Activated CD8-positive, alpha-beta T cell treated with anti-CD3 and anti-CD28 coated beads, Interleukin-2, amount 10 ng/mL, durations not matched to agents 7 days and 5 days (primary cell): ENCODE data around the gene IKZF1. TPM values are rescaled to one million over a fixed set of nuclear protein-coding genes. Genes with fewer than 3 reads are reported as not detected.

Experiments used
- ATAC-seq: fragments of 150-1000 bp; cut with Tn5 transposase; one replicate; pipeline ENCODE4 v1.10.0; 2021; ENCODE audit warnings: moderate library complexity
- CTCF ChIA-PET: fragments of 350-600 bp; sonication (Branson Sonifier 250); formaldehyde crosslinking; loops from one replicate; lab custom pipeline; 2021; ENCODE audit warnings: antibody characterized with exemption; lab: Charles Lee
- POLR2A ChIA-PET: fragments of 350-600 bp; sonication (Branson Sonifier 250); formaldehyde crosslinking; loops from one replicate; lab custom pipeline; 2021; ENCODE audit warnings: antibody characterized with exemption; lab: Charles Lee
- DNase-seq: peaks from one replicate; pipeline ENCODE4 v3.0.0-alpha.2; 2020
- H3K27ac Mint-ChIP-seq: one replicate; pipeline ENCODE4 v1.8.0; 2021; ENCODE audit warnings: mild to moderate bottlenecking, mixed read lengths
- H3K27me3 Mint-ChIP-seq: one replicate; pipeline ENCODE4 v1.8.0; 2021; ENCODE audit warnings: low read depth, mixed read lengths
- H3K36me3 Mint-ChIP-seq: one replicate; pipeline ENCODE4 v1.8.0; 2021; ENCODE audit warnings: low read depth, mixed read lengths
- H3K4me1 Mint-ChIP-seq: one replicate; pipeline ENCODE4 v1.8.0; 2021; ENCODE audit warnings: low read depth, mixed read lengths
- H3K4me3 Mint-ChIP-seq: one replicate; pipeline ENCODE4 v1.8.0; 2021; ENCODE audit warnings: mild to moderate bottlenecking, mixed read lengths
- H3K9me3 Mint-ChIP-seq: one replicate; pipeline ENCODE4 v1.8.0; 2022; ENCODE audit warnings: mixed read lengths; ENCODE audit not compliant: insufficient read depth
- total RNA-seq, 2 experiments: library from RNA; stranded (reverse); gene quantifications; one replicate each; pipeline ENCODE4 v1.2.3, GENCODE V29; 2021

The IKZF1 gene
- total RNA-seq, 2 experiments from 2014 or later = 370 to 374 TPM

- peak; percentile 37 for ATAC-seq
- H3K4me1 Mint-ChIP-seq = peaks cover 49% of the 10 kb centered on the region
- POLR2A ChIA-PET = interaction anchor here (0.5 to 1.0 kb wide), 2 partner anchors 97 to 277 kb away, joined by 3 to 4 read pairs; no protein-coding TSS in a partner anchor
Measured at GRCh38 chr7:50409856-50410745, 105.6 kb downstream of the IKZF1 start.

GRCh38 chr7:50411332-50411731 lies 106.8 kb downstream of the IKZF1 start:
- POLR2A ChIA-PET = interaction anchor here (0.6 to 1.4 kb wide), 2 partner anchors 18 to 28 kb away, joined by 3 to 4 read pairs; no protein-coding TSS in a partner anchor
- no peak for DNase-seq

More at GRCh38 chr7:50409856-50410745, 105.6 kb downstream of the IKZF1 start:
- CTCF ChIA-PET = interaction anchor here (0.8 to 1.8 kb wide), 4 partner anchors 18 to 266 kb away, joined by 4 to 7 read pairs (median 4); no protein-coding TSS in a partner anchor
- no peak for DNase-seq
- H3K27ac Mint-ChIP-seq = peak overlapping the region; percentile 80
- peaks cover 17% of the 10 kb centered on the region for H3K36me3 Mint-ChIP-seq
- peak overlapping the region; percentile 42 for H3K4me3 Mint-ChIP-seq
- no peaks in the 10 kb centered on the region for H3K27me3 Mint-ChIP-seq
- H3K9me3 Mint-ChIP-seq = no peaks in the 10 kb centered on the region

GRCh38 chr7:50412973-50413372 lies 108.5 kb downstream of the IKZF1 start:
- ChIA-PET POLR2A (no interaction called here), CTCF (interaction anchor here (1.4 to 2.2 kb wide), 2 partner anchors 11 to 320 kb away, joined by 3 to 6 read pairs; partner anchors contain the start of gene ZPBP)
- no peaks in the 10 kb centered on the region for H3K9me3 Mint-ChIP-seq

More at GRCh38 chr7:50411332-50411731, 106.8 kb downstream of the IKZF1 start:
- H3K4me3 Mint-ChIP-seq = no peak overlapping the region
- H3K9me3 Mint-ChIP-seq = no peaks in the 10 kb centered on the region
- peaks cover 9% of the 10 kb centered on the region for H3K36me3 Mint-ChIP-seq
- no peak for ATAC-seq
- CTCF ChIA-PET = interaction anchor here (1.6 to 1.8 kb wide), 3 partner anchors 19 to 267 kb away, joined by 4 to 7 read pairs (median 5); no protein-coding TSS in a partner anchor
- peaks cover 55% of the 10 kb centered on the region for H3K4me1 Mint-ChIP-seq
- no peaks in the 10 kb centered on the region for H3K27me3 Mint-ChIP-seq
- peak overlapping the region; percentile 50 for H3K27ac Mint-ChIP-seq

GRCh38 chr7:50413561-50413960 lies 109.0 kb downstream of the IKZF1 start:
- Mint-ChIP-seq H3K4me1 (peaks cover 54% of the 10 kb centered on the region), H3K9me3 (no peaks in the 10 kb centered on the region), H3K27ac (no peak overlapping the region), H3K4me3 (no peak overlapping the region), H3K36me3 (peaks cover 4% of the 10 kb centered on the region), H3K27me3 (no peaks in the 10 kb centered on the region)
- CTCF ChIA-PET = interaction anchor here (1.4 to 2.2 kb wide), 2 partner anchors 10 to 321 kb away, joined by 3 to 6 read pairs; partner anchors contain the start of gene ZPBP
- POLR2A ChIA-PET = no interaction called here
- ATAC-seq (no peak), DNase-seq (no peak)

More at GRCh38 chr7:50412973-50413372, 108.5 kb downstream of the IKZF1 start:
- Mint-ChIP-seq H3K27me3 (no peaks in the 10 kb centered on the region), H3K4me1 (peaks cover 55% of the 10 kb centered on the region), H3K27ac (no peak overlapping the region), H3K36me3 (peaks cover 4% of the 10 kb centered on the region), H3K4me3 (no peak overlapping the region)
- DNase-seq (no peak), ATAC-seq (no peak)

GRCh38 chr7:50415844-50416364 lies 111.4 kb downstream of the IKZF1 start:
- Mint-ChIP-seq H3K27me3 (no peaks in the 10 kb centered on the region), H3K9me3 (no peaks in the 10 kb centered on the region), H3K36me3 (no peaks in the 10 kb centered on the region), H3K4me3 (no peak overlapping the region), H3K4me1 (peaks cover 31% of the 10 kb centered on the region), H3K27ac (peak overlapping the region; percentile 40)
- CTCF ChIA-PET = interaction anchor here (0.8 to 7.7 kb wide), 15 partner anchors 9 to 322 kb away, joined by 3 to 76 read pairs (median 6); partner anchors contain the start of gene ZPBP
- ATAC-seq (peak; percentile 17), DNase-seq (no peak)
- POLR2A ChIA-PET = interaction anchor here (1.1 kb wide), 1 partner anchor 106 kb away, joined by 3 read pairs; no protein-coding TSS in a partner anchor

GRCh38 chr7:50416527-50417182 lies 112.1 kb downstream of the IKZF1 start:
- Mint-ChIP-seq H3K4me3 (peak overlapping the region; percentile 32), H3K9me3 (no peaks in the 10 kb centered on the region), H3K27ac (peak overlapping the region; percentile 40), H3K36me3 (no peaks in the 10 kb centered on the region), H3K4me1 (peaks cover 27% of the 10 kb centered on the region), H3K27me3 (no peaks in the 10 kb centered on the region)
- DNase-seq (no peak), ATAC-seq (no peak)
- POLR2A ChIA-PET = interaction anchor here (1.1 kb wide), 1 partner anchor 106 kb away, joined by 3 read pairs; no protein-coding TSS in a partner anchor
- CTCF ChIA-PET = interaction anchor here (0.5 to 7.7 kb wide), 25 partner anchors 9 to 323 kb away, joined by 3 to 76 read pairs (median 10); partner anchors contain the start of gene ZPBP

GRCh38 chr7:50418086-50418515 lies 113.6 kb downstream of the IKZF1 start:
- ChIA-PET CTCF (interaction anchor here (0.6 to 7.7 kb wide), 57 partner anchors 9 to 742 kb away, joined by 3 to 76 read pairs (median 5); partner anchors contain the start of gene ZPBP), POLR2A (interaction anchor here (1.2 kb wide), 1 partner anchor 10 kb away, joined by 3 read pairs; no protein-coding TSS in a partner anchor)
- DNase-seq = peak; percentile 86
- no peaks in the 10 kb centered on the region for H3K36me3 Mint-ChIP-seq
- H3K9me3 Mint-ChIP-seq = no peaks in the 10 kb centered on the region
- peak; percentile 90 for ATAC-seq
- peaks cover 27% of the 10 kb centered on the region for H3K4me1 Mint-ChIP-seq
- H3K27ac Mint-ChIP-seq = no peak overlapping the region
- no peak overlapping the region for H3K4me3 Mint-ChIP-seq
- H3K27me3 Mint-ChIP-seq = no peaks in the 10 kb centered on the region

GRCh38 chr7:50418526-50419290 lies 114.2 kb downstream of the IKZF1 start:
- Mint-ChIP-seq H3K4me3 (no peak overlapping the region), H3K36me3 (no peaks in the 10 kb centered on the region), H3K4me1 (peaks cover 27% of the 10 kb centered on the region), H3K9me3 (no peaks in the 10 kb centered on the region), H3K27me3 (no peaks in the 10 kb centered on the region), H3K27ac (no peak overlapping the region)
- peak; percentile 20 for ATAC-seq
- ChIA-PET POLR2A (interaction anchor here (1.2 kb wide), 1 partner anchor 11 kb away, joined by 3 read pairs; no protein-coding TSS in a partner anchor), CTCF (interaction anchor here (0.7 to 7.7 kb wide), 53 partner anchors 9 to 742 kb away, joined by 3 to 76 read pairs (median 5); partner anchors contain the start of gene ZPBP)
- no peak for DNase-seq

GRCh38 chr7:50421043-50421442 lies 116.5 kb downstream of the IKZF1 start:
- CTCF ChIA-PET = interaction anchor here (0.7 to 7.7 kb wide), 10 partner anchors 11 to 720 kb away, joined by 3 to 68 read pairs (median 3); partner anchors contain the start of gene ZPBP
- no peaks in the 10 kb centered on the region for H3K9me3 Mint-ChIP-seq

GRCh38 chr7:50422858-50423257 lies 118.3 kb downstream of the IKZF1 start:
- ATAC-seq (no peak), DNase-seq (no peak)
- ChIA-PET CTCF (interaction anchor here (0.9 to 7.7 kb wide), 4 partner anchors 21 to 330 kb away, joined by 3 to 68 read pairs (median 4); partner anchors contain the start of gene ZPBP), POLR2A (no interaction called here)
- H3K4me1 Mint-ChIP-seq = peaks cover 1% of the 10 kb centered on the region
- H3K27ac Mint-ChIP-seq = no peak overlapping the region
- H3K9me3 Mint-ChIP-seq = no peaks in the 10 kb centered on the region
- H3K36me3 Mint-ChIP-seq = no peaks in the 10 kb centered on the region
- H3K27me3 Mint-ChIP-seq = no peaks in the 10 kb centered on the region
- H3K4me3 Mint-ChIP-seq = no peak overlapping the region

More at GRCh38 chr7:50421043-50421442, 116.5 kb downstream of the IKZF1 start:
- no peaks in the 10 kb centered on the region for H3K27me3 Mint-ChIP-seq
- peaks cover 17% of the 10 kb centered on the region for H3K4me1 Mint-ChIP-seq
- no peak overlapping the region for H3K4me3 Mint-ChIP-seq
- DNase-seq (no peak), ATAC-seq (no peak)
- no peak overlapping the region for H3K27ac Mint-ChIP-seq
- POLR2A ChIA-PET = interaction anchor here (0.9 kb wide), 1 partner anchor 29 kb away, joined by 3 read pairs; the partner anchor contains the start of gene FIGNL1
- no peaks in the 10 kb centered on the region for H3K36me3 Mint-ChIP-seq
